ENCODE measurements around the gene CYP51A1. TPM values are rescaled to one million over a fixed set of nuclear protein-coding genes. Genes with fewer than 3 reads are reported as not detected.
A peak's percentile ranks its signal among the peaks of the same experiment; 100 is the strongest.
"Not testable (repeated sequence)": the region's sequence is repeated elsewhere in the genome, so short reads cannot be mapped to it uniquely, and the experiment has no call there.

Gene CYP51A1
- total RNA-seq: 100 to 1,000 TPM in 3 of 4 donors, 10 to 100 TPM in 1; 79.0 to 168 (median 119) TPM

GRCh38 chr7:92134271-92135051, at the start of gene CYP51A1:
Gene CYP51A1 (minus strand): TSS chr7:92134477. CDS start chr7:92134364, 113 bp downstream.
- Histone ChIP-seq H3K27me3 (no peaks in the 10 kb centered on the region), H3K9me3 (no peaks in the 10 kb centered on the region), H3K4me1 (peaks cover 0 to 36% (median 8%) of the 10 kb centered on the region in 3 donors), H3K27ac (peak within 1 kb of the TSS; percentile 95 to 98 (median 97)), H3K36me3 (peaks cover 0 to 18% (median 0%) of the 10 kb centered on the region in 3 donors), H3K4me3 (peak within 1 kb of the TSS; percentile 88 to 95 (median 94))
- TF ChIP-seq CTCF (IDR thresholded peaks at IDR 0.05): peak in 1 of 6 experiments; percentile 9
- TF ChIP-seq POLR2A (IDR thresholded peaks at IDR 0.05): peak in 3 of 4 donors; percentile 75 to 83 (median 80)
- intact Hi-C loops (cut with DNase I): loop anchor here (10.0 kb wide), 1 partner anchor 110 kb away; the partner anchor contains the start of genes ANKIB1 and KRIT1
- 0 to 1% methylated on average over 20 to 25 of the region's 73 CpGs for WGBS, 2 donors
- peak; percentile 74 for DNase-seq

- H3K4me3 ChIP-seq: peak within 1 kb of the TSS; percentile 43 to 73 (median 55)
- TF ChIP-seq CTCF (IDR thresholded peaks at IDR 0.05): peak; percentile 92 to 97 (median 94)
- TF ChIP-seq POLR2A (IDR thresholded peaks at IDR 0.05): no peak
- intact Hi-C loops (cut with DNase I): no loop called here
- H3K27me3 ChIP-seq: no peaks in the 10 kb centered on the region
- no peaks in the 10 kb centered on the region for H3K9me3 ChIP-seq
- H3K27ac ChIP-seq: peak within 1 kb of the TSS; percentile 69 to 85 (median 80)
- DNase-seq: peak; percentile 30
- no peaks in the 10 kb centered on the region for H3K36me3 ChIP-seq
- H3K4me1 ChIP-seq: peaks cover 0 to 7% (median 0%) of the 10 kb centered on the region in 3 donors
- WGBS, 2 donors: 18 to 22% methylated on average over 15 to 46 of the region's 60 CpGs
Observed at GRCh38 chr7:92178928-92179924, 44.9 kb upstream of the CYP51A1 start, which contains the start of gene LRRD1. Gene LRRD1 (minus strand): TSS chr7:92179142. CDS start chr7:92165202, 13,940 bp downstream.

GRCh38 chr7:92177362-92177761, 43.1 kb upstream of the CYP51A1 start:
- no peak for TF ChIP-seq POLR2A (IDR thresholded peaks at IDR 0.05)
- TF ChIP-seq CTCF (IDR thresholded peaks at IDR 0.05): no peak
- peaks cover 0 to 7% (median 0%) of the 10 kb centered on the region in 3 donors for H3K4me1 ChIP-seq
- no peak overlapping the region for H3K4me3 ChIP-seq
- no peaks in the 10 kb centered on the region for H3K9me3 ChIP-seq
- H3K27ac ChIP-seq: no peak overlapping the region
- H3K36me3 ChIP-seq: no peaks in the 10 kb centered on the region
- no peaks in the 10 kb centered on the region for H3K27me3 ChIP-seq
- no peak for DNase-seq
- intact Hi-C loops (cut with DNase I): no loop called here

- H3K27ac ChIP-seq; intact Hi-C loops (cut with DNase I); H3K36me3 ChIP-seq; DNase-seq; H3K4me1 ChIP-seq; H3K9me3 ChIP-seq; H3K27me3 ChIP-seq; H3K4me3 ChIP-seq: not testable (repeated sequence)
- 64 to 82% methylated on average over 2 of the region's 2 CpGs for WGBS, 2 donors
Observed at GRCh38 chr7:92169529-92169928, 35.3 kb upstream of the CYP51A1 start.

GRCh38 chr7:92161271-92161670, 27.0 kb upstream of the CYP51A1 start:
- DNase-seq: no peak
- intact Hi-C loops (cut with DNase I): no loop called here
- TF ChIP-seq POLR2A (IDR thresholded peaks at IDR 0.05) (no peak), CTCF (IDR thresholded peaks at IDR 0.05) (no peak)
- no peaks in the 10 kb centered on the region for H3K27me3 ChIP-seq
- no peaks in the 10 kb centered on the region for H3K36me3 ChIP-seq
- H3K27ac ChIP-seq: no peak overlapping the region
- no peak overlapping the region for H3K4me3 ChIP-seq
- no peaks in the 10 kb centered on the region for H3K9me3 ChIP-seq
- WGBS, 2 donors: 60 to 100% methylated on average over 1 of the region's 1 CpG
- no peaks in the 10 kb centered on the region for H3K4me1 ChIP-seq

Data from esophagus squamous epithelium (tissue), 5 donors.